Glutamatergic neuron (in vitro differentiated cells): Measurements from ENCODE around the gene ABR. TPM values are rescaled to one million over a fixed set of nuclear protein-coding genes. Genes with fewer than 3 reads are reported as not detected.
A peak's percentile ranks its signal among the peaks of the same experiment; 100 is the strongest.

Experiments
- DNase-seq: peaks from one replicate; pipeline ENCODE4 v3.0.0; 2022
- H3K27ac Mint-ChIP-seq: one replicate; pipeline ENCODE4 v1.8.0; 2020; ENCODE audit warnings: mild to moderate bottlenecking, mixed read lengths, inconsistent platforms; ENCODE audit not compliant: unreplicated experiment
- H3K27me3 Mint-ChIP-seq: one replicate; pipeline ENCODE4 v1.8.0; 2020; ENCODE audit warnings: mild to moderate bottlenecking, moderate library complexity, mixed read lengths, inconsistent platforms; ENCODE audit not compliant: unreplicated experiment
- H3K36me3 Mint-ChIP-seq: one replicate; pipeline ENCODE4 v1.8.0; 2020; ENCODE audit warnings: mild to moderate bottlenecking, mixed read lengths, inconsistent platforms; ENCODE audit not compliant: unreplicated experiment
- H3K4me1 Mint-ChIP-seq: one replicate; pipeline ENCODE4 v1.8.0; 2020; ENCODE audit warnings: mild to moderate bottlenecking, low read depth, mixed read lengths, inconsistent platforms; ENCODE audit not compliant: unreplicated experiment
- H3K4me3 Mint-ChIP-seq: one replicate; pipeline ENCODE4 v1.8.0; 2020; ENCODE audit warnings: mild to moderate bottlenecking, mixed read lengths, inconsistent platforms; ENCODE audit not compliant: unreplicated experiment
- H3K9me3 Mint-ChIP-seq: one replicate; pipeline ENCODE4 v1.8.0; 2020; ENCODE audit warnings: mild to moderate bottlenecking, moderate library complexity, mixed read lengths, inconsistent platforms; ENCODE audit not compliant: unreplicated experiment
- CTCF ChIP-seq: fragments of 200-600 bp; sonication (generic); IDR thresholded peaks from one replicate; pipeline ENCODE4 v1.5.0; 2021; ENCODE audit not compliant: partially characterized antibody, unreplicated experiment
- total RNA-seq: library from RNA; stranded (reverse); fragmentation: NEBNext Ultra II Directional; extraction: Animal tissue kit (Norgen Biotek cat#: 25700); gene quantifications from one replicate; pipeline ENCODE4 v1.2.1, GENCODE V29; 2021; ENCODE audit not compliant: unreplicated experiment

Gene ABR
- total RNA-seq, 1 donor from 2014 or later, result 219 TPM

GRCh38 chr17:1089915-1090314 is 89.9 kb downstream of the ABR start:
- Mint-ChIP-seq H3K4me3 (no peak overlapping the region), H3K4me1 (peaks cover 6% of the 10 kb centered on the region), H3K9me3 (peaks cover 8% of the 10 kb centered on the region), H3K27ac (no peak overlapping the region), H3K27me3 (peaks cover 6% of the 10 kb centered on the region), H3K36me3 (no peaks in the 10 kb centered on the region)
- DNase-seq, result no peak
- no peak for TF ChIP-seq CTCF

GRCh38 chr17:1087381-1088241 is 92.2 kb downstream of the ABR start:
- no peak for TF ChIP-seq CTCF
- Mint-ChIP-seq H3K4me1 (peaks cover 9% of the 10 kb centered on the region), H3K27ac (no peak overlapping the region), H3K36me3 (no peaks in the 10 kb centered on the region), H3K4me3 (no peak overlapping the region), H3K9me3 (peaks cover 6% of the 10 kb centered on the region), H3K27me3 (peaks cover 6% of the 10 kb centered on the region)
- DNase-seq, result no peak

- H3K4me1 Mint-ChIP-seq, result peaks cover 14% of the 10 kb centered on the region
- DNase-seq, result no peak
- H3K27ac Mint-ChIP-seq, result peak overlapping the region; percentile 77
- no peaks in the 10 kb centered on the region for H3K36me3 Mint-ChIP-seq
- H3K9me3 Mint-ChIP-seq, result peaks cover 1% of the 10 kb centered on the region
- no peak for TF ChIP-seq CTCF
- peaks cover 4% of the 10 kb centered on the region for H3K27me3 Mint-ChIP-seq
- peak overlapping the region; percentile 5 for H3K4me3 Mint-ChIP-seq
Observed at GRCh38 chr17:1083451-1084187, 96.2 kb downstream of the ABR start.

GRCh38 chr17:1082579-1082978 is 97.2 kb downstream of the ABR start:
- peaks cover 14% of the 10 kb centered on the region for H3K4me1 Mint-ChIP-seq
- H3K36me3 Mint-ChIP-seq, result no peaks in the 10 kb centered on the region
- H3K27me3 Mint-ChIP-seq, result peaks cover 9% of the 10 kb centered on the region
- H3K4me3 Mint-ChIP-seq, result no peak overlapping the region
- TF ChIP-seq CTCF, result no peak
- H3K27ac Mint-ChIP-seq, result no peak overlapping the region
- H3K9me3 Mint-ChIP-seq, result peaks cover 5% of the 10 kb centered on the region
- DNase-seq, result no peak
